Mammary epithelial cell (primary cell): ENCODE data around the gene GOLGA3.

Experiments used
- EZH2 ChIP-seq: IDR thresholded peaks from 2 replicates; pipeline ENCODE4 v1.6.1; 2012; ENCODE audit warnings: low read length, inconsistent platforms, borderline replicate concordance
- TF ChIP-seq, protein P1 (sequence below), 2 donors: IDR thresholded peaks in 1 of 2; conservative IDR thresholded peaks in 1 of 2; 2 replicates each; pipeline ENCODE4 v1.5.1; 2011 to 2012; ENCODE audit warnings: inconsistent platforms in 2 of 2, low read length in 2 of 2, mild to moderate bottlenecking in 2 of 2, control low read depth in 1 of 2, low read depth in 1 of 2; ENCODE audit not compliant: insufficient read depth in 1 of 2; ENCODE audit errors: extremely low read depth in 1 of 2

DNA sequence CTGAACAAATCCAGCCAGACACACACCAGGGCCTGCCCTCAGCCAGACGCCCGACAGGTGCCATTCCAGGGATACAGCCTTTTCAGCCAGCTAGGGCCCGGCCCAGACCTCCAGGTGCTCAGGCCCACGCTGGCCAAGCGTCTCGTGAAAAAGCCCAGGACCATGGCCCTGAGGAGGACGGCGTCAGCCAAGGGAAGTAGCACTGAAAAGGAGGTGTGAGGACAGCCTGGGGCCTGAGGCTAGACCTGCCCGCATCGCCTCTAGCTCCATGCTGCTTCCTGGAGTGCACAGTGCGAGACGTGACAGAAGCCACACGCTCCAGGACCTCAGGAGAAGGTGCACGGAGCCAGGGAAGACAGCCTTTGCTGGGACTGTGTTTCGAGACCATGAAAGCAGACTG lies 29.8 kb downstream of the GOLGA3 start:
- TF ChIP-seq, protein P1, sequence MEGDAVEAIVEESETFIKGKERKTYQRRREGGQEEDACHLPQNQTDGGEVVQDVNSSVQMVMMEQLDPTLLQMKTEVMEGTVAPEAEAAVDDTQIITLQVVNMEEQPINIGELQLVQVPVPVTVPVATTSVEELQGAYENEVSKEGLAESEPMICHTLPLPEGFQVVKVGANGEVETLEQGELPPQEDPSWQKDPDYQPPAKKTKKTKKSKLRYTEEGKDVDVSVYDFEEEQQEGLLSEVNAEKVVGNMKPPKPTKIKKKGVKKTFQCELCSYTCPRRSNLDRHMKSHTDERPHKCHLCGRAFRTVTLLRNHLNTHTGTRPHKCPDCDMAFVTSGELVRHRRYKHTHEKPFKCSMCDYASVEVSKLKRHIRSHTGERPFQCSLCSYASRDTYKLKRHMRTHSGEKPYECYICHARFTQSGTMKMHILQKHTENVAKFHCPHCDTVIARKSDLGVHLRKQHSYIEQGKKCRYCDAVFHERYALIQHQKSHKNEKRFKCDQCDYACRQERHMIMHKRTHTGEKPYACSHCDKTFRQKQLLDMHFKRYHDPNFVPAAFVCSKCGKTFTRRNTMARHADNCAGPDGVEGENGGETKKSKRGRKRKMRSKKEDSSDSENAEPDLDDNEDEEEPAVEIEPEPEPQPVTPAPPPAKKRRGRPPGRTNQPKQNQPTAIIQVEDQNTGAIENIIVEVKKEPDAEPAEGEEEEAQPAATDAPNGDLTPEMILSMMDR (conservative IDR thresholded peaks at IDR 0.05 in 1 of 2, IDR thresholded peaks at IDR 0.05 in 1 of 2; ENCODE audit: extremely low read depth in 1 of 2, insufficient read depth in 1 of 2, low read depth in 1 of 2, low read length in 2 of 2): no peak
- no peak for TF ChIP-seq EZH2
